Islet precursor cell (in vitro differentiated cells): ENCODE data around the gene SOAT2.

Source experiments
- DNase-seq: peaks from one replicate; pipeline ENCODE4 v3.0.0-alpha.2; 2018

The SOAT2 gene

DNA sequence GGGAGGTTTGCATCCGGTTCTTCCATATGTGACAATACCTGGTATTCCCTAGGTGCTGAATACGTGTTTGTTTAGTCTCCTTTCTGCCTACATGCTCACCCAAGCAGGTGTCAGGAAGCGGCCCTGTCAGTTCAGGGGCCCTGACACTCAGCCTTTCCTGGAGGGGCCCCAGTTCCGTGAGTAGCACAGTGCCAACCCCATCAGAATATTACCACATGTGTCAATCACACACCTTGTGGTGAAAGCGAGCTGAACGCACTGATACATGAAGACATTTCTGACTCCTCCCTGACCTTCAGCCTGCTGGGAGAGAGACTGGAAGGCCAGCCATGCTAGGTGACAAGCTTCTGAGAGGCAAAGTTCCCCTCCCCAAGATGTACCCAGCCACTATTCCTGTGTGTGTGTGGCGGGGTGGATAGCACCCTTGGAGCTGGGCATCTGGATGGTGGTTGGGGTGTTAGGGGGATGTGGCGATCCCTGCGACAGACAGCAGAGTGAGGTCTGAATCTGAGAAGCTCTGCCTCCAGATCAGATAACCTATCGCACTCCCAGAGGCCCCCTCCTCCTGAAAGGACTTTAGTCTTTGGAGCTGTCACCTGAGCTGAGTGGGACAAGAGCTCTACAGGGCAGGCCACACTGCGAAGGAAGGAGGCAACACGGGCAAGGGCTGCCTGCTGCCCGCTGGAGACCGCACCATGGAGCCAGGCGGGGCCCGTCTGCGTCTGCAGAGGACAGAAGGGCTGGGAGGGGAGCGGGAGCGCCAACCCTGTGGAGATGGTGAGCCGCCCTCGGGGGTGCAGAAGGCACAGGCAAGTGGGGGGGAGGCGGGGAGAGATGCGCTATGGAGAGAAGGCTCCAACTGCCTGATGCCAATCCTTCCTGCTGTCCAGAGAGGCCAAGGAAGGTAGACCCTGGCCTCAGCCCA lies at the start of gene SOAT2:
SOAT2 (plus strand) TSS at position 604 of the 925 bp plus-strand sequence; CDS start at position 696, 92 bp downstream.
- peak; percentile 54 for DNase-seq

DNA sequence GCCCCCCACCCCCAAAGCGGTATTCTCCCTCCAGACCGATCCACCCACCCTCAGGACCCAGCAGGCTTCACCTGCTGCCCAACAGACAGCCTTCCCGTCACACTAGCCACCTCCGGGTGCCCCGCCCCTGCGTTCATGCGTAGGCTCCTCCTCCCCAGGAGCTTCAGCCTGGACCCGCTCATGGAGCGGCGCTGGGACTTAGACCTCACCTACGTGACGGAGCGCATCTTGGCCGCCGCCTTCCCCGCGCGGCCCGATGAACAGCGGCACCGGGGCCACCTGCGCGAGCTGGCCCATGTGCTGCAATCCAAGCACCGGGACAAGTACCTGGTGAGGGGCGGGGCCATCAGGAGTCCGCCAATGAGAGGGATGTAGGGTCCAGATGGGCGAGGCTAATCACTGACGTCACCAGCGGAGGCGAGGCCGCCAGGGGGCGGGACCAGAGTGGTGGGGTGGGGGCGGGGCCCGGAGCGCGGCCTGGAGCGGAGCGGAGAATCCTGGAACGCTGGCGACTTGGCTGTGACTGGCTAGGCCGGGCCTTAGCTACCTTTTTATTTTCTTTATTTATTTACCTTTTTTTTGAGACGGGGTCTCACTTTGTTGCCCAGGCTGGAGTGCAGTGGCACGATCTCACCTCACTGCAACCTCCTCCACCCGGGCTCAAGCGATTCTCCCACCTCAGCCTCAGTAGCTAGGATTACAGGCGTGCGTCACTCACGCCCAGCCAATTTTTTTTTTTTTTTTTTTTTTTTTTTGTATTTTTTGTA lies 49.0 kb upstream of the SOAT2 start:
- DNase-seq, result peak; percentile 99

- no peak for DNase-seq
These were observed 47.6 kb upstream of the SOAT2 start for GRCh38 chr12:53055471-53056266.

DNA sequence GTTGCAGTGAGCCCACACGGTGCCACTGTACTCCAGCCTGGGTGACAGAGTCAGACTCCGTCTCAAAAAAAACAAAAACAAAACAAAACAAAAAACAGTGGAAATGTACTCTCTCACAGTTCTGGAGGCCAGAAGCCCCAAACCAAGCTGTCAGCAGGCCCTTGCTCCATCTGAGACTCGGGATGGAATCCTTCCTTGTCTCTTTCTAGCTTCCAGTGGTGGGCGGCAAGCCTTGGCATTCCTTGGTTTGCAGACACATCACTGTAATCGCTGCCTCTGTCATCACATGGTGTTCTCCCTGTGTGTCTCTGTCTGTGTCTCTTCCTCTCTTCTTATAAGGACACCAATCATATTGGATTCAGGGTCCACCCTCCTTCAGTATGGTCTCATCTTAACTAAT lies 47.0 kb upstream of the SOAT2 start:
- no peak for DNase-seq

- DNase-seq, result no peak
These were observed 46.4 kb upstream of the SOAT2 start for GRCh38 chr12:53056901-53057300.

DNA sequence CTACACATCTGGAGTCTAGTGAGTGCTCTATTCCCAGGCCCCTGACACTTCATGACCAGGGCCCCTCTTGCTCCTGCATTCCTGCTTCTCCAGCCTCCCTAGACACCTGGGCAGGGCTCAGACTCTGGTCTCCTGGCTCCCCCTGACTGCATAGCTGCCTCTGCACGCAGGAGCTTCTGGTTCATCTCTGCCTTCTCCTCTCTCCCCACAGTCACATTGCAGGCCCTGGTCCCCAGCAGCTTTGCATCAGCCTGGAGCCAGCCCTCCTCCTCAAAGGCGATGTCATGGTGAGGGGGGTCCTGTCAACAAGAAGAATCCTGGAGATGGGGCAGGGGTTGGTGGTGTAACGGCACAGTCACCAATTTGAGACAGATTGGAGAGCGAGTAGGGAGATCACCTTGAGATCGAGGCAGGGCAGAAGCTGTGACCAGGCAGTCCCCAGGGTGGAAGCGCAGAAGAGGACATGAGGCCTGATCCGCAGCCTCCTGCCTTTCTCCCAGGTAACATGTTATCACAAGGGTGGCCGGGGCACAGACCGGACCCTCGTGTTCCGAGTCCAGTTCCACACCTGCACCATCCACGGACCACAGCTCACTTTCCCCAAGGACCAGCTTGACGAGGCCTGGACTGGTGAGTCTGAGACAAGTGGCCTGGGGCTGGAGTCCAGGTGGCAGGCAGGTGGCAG lies 45.3 kb upstream of the SOAT2 start:
- no peak for DNase-seq

- DNase-seq, result no peak
These were observed 44.4 kb upstream of the SOAT2 start for GRCh38 chr12:53058674-53059433.

- no peak for DNase-seq
These were observed 43.7 kb upstream of the SOAT2 start for GRCh38 chr12:53059434-53060063.

- no peak for DNase-seq
These were observed 43.1 kb upstream of the SOAT2 start for GRCh38 chr12:53060064-53060720.

DNA sequence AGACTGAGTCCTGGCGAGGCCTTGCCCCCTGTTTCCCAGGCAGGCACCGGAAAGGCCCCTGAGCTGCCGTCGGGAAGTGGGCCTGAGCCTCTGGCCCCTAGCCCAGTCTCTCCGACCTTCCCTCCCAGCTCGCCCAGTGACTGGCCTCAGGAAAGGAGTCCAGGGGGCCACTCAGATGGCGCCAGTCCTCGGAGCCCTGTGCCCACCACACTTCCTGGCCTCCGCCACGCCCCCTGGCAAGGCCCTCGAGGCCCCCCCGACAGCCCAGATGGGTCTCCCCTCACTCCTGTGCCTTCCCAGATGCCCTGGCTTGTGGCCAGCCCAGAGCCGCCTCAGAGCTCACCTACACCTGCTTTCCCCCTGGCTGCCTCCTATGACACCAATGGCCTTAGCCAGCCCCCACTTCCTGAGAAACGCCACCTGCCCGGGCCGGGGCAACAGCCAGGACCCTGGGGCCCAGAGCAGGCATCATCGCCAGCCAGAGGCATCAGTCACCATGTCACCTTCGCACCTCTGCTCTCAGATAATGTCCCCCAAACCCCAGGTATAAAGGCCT lies 42.5 kb upstream of the SOAT2 start:
- DNase-seq, result no peak

DNA sequence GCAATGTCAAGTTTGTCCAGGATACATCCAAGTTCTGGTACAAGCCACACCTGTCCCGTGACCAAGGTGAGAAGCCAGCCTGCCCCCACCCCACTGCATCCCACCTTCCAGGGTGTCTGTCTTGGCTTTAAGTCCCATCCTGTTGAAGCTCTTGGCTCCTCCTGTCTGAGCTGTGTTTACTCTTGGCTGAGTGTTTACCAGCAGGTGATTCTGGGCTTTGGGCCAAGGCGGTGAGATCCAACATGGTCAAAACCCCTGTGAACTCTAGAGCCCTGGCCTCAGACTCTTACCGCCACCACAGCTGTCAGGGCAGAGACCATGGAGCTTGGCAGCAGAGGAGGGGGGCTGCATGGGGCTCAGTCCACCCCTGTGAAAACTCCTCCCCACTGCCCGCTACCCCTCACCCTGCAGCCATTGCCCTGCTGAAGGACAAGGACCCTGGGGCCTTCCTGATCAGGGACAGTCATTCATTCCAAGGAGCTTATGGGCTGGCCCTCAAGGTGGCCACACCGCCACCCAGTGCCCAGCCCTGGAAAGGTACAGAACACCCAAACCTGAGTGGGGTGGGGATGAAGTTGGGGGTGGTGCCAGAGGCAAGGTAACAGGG lies 41.8 kb upstream of the SOAT2 start:
- DNase-seq, result no peak

DNA sequence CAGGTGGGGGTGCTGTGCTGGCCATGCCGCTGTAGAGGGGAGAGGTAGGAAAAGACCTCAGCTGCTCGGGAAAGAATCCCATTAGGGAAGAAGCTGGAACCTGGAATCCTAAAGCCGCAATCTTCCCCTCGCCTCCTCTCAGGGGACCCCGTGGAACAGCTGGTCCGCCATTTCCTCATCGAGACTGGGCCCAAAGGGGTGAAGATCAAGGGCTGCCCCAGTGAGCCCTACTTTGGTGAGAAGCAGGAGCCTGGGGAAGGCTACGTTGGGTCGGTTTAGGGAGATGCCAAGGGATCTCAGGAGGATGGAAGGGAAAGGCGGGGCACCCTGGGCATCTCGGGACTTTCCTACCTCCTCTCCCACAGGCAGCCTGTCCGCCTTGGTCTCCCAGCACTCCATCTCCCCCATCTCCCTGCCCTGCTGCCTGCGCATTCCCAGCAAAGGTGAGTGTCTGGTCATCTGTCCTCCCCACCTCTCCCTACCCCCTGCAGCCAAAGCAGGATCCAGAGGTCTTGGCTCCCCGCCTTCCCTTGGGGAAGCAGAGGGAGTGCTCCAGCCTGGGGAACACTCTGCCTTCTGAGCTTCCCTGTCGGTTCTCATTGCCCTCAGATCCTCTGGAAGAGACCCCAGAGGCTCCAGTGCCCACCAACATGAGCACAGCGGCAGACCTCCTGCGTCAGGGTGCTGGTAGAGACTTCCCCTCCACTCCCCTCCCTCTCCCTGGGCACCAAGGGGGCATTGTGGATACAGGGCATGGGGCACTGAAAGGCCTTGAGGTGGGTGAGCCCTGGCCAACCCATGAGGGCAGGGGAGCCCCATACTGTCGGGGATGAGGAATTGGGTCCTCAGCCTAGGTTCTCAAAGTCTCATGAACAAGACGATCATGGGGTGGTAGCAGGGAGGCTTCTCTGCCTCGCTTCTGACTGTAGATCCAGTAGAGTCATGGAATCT lies 41.0 kb upstream of the SOAT2 start:
- no peak for DNase-seq

DNA sequence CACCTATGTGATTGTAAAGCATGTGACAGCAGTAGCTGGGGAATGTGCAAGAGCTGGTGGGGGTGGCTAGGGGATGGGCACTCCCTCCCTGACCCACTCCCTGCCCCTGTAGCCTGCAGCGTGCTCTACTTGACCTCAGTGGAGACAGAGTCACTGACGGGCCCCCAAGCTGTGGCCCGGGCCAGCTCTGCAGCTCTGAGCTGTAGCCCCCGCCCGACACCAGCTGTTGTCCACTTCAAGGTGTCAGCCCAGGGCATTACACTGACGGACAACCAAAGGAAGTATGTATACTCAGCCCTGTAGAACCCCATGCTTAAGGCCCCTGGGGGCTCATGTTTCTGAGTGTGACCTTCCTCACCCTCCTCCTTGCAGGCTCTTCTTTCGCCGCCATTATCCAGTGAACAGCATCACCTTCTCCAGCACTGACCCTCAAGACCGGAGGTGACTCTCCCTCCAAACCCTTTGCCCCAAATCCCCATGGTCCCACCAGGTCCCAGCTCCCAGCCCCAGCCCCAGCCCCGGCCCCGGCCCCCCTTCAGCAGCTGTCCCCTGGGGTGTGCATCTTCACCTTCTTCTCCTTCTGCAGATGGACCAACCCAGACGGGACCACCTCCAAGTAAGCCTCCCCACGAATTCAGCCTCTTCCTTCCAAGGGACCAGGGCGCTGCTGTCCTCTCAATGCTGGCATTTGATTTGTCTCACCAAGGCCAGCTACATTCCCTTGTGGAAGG lies 40.1 kb upstream of the SOAT2 start:
- DNase-seq, result no peak

DNA sequence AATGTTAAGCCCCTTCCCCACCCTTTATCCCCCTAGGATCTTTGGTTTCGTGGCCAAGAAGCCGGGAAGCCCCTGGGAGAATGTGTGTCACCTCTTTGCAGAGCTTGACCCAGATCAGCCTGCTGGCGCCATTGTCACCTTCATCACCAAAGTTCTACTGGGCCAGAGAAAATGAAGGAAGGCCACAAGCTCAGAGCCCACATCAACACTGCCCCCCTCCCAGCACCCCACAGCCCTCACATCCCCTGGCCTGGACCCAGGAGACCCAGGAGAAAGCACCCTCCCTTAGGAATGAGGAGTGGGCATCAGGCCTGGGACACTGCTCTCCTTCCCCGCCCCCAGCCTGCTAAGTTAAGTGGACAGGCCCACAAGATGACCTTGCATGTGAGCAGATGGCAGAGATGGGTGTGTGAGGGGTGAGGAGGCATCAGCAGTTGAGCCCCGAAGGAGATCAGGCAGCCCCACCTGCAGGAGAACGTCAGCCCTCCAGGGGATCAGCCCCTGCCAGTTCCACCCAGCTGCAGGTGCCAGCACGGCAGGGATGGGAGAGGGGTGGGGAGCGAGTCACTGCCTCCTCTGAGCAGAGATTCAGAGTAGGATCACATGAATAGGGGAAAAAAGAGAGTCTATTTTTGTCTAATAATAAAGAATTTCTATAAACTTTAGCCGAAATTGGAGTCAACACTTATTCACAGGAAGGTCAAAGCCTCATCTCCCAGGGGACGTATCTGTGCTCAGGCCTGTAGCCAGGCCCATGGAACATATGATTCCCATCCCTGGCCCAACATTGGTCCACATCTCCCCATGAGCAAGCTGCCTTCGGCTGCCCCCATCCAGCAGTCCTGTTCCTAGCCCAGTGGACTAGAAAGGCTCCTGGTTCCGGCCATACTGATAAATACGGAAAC lies 39.3 kb upstream of the SOAT2 start:
- peak; percentile 51 for DNase-seq

- DNase-seq, result peak; percentile 53
These were observed 38.5 kb upstream of the SOAT2 start for GRCh38 chr12:53064613-53065436.

GRCh38 chr12:53065470-53065869 lies 37.8 kb upstream of the SOAT2 start:
- DNase-seq, result peak; percentile 48
